ENCODE measurements around the gene NDUFA5.
"Not testable (repeated sequence)": the region's sequence is repeated elsewhere in the genome, so short reads cannot be mapped to it uniquely, and the experiment has no call there.

The NDUFA5 gene

DNA sequence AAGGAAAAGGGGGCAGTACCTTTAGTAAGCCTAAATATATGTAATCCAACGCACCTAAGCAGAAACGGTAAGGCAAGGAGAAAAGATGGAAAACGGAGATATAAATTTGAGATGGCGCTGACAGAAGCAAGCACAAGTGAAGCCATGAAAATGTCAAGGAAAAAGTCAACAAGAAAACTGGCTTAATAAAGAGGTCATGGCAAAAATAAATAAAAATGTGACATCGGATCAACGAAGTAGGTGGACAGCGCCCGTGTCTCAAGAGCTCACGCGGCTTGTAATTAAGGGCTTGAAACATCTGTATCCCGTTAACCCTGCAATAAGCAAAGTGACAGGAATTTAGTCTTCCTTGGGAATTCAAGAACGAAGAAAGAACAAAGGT is 611 bp downstream of the NDUFA5 start:
- DNase-seq (ENCODE audit: low read depth), result no peak

- no peak for DNase-seq (ENCODE audit: low read depth)
Measured at GRCh38 chr7:123555484-123555883, 2.1 kb downstream of the NDUFA5 start.

DNA sequence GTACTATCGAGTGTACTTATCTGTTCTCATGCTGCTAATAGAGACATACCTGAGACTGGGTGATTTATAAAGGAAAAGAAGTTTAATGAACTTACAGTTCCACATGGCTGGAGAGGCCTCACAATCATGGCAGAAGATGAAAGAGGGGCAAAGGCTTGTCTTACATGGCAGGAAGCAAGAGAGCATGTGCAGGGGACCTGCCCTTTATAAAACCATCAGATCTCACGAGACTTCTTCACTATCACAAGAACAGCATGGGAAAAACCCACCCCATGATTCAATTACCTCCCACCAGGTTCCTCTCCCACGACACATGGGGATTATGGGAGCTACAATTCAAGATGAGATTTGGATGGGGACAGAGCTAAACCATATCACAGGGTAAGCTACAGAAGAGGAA is 4.5 kb downstream of the NDUFA5 start:
- DNase-seq (ENCODE audit: low read depth), result no peak

DNA sequence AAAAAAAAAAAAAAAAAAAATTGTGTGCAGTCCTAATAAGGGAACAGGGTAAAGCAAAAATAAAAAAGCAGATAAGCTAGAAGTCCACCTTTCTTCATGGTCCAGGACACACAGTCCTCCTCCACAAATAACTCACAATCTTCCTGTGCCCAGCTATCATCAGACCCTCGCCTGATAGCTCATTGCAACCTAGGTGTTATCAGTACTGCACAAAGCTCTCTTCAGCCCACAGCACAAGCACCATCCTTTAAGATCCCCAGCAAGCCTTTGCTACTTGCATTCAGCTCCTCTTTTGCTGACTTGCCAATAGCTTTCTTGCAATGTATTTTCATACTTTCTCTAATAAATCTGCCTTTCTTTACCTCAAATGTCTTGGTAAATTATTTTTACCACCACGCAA is 5.0 kb downstream of the NDUFA5 start:
- no peak for DNase-seq (ENCODE audit: low read depth)

DNA sequence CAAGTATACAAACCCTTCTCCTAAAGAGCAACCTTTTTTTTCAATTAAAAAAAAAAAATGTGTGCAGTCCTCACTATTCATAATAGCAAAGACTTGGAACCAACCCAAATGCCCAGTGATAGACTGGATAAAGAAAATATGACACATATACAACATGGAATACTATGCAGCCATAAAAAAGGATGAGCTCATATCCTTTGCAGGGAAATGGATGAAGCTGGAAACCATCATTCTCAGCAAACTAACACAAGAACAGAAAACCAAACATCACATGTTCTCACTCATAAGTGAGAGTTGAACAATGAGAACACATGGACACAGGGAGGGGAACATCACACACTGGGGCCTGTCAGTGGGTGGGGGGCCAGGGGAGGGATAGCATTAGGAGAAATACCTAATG is 5.5 kb downstream of the NDUFA5 start:
- not testable (repeated sequence) for DNase-seq (ENCODE audit: low read depth)

DNA sequence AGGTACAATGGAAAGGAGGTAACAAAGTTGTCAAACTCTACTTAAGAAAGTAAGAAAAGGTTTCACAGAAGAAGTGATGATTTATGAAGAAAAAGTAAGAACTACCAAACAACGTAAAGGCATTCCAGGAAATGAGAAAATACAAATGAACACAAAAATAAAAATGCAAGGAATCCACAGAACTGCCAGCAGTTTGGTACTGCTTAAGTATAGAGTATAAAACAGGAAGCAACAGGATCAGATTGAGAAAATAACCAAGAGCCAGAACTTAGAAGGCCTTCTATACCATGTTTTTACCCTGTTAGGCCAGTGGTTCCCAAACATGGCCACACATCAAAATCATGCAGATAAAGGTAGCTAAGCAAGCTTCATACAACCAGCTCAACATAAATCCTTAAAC is 9.2 kb downstream of the NDUFA5 start:
- peak; percentile 33 for DNase-seq (ENCODE audit: low read depth)

- no peak for DNase-seq (ENCODE audit: low read depth)
Measured at GRCh38 chr7:123539871-123540270, 17.7 kb downstream of the NDUFA5 start.

DNA sequence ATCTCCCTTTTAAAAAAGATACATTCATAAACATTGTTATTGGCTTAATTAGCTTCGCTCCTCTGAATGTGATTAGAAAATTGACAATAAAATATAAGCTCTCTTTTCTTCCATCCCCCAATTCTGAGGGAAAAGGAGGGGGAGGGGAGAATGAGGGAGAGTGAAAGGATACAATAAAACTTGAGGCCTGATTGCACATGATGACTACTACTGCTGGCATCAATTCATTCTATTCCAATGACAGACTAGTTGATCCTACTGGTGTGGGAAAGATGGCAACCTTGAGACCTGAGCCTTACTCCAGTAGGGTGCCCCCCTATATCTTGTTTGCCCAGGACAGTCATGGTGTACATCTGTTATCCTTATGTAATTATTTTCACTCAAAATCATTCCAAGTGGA is 18.7 kb downstream of the NDUFA5 start:
- DNase-seq (ENCODE audit: low read depth), result peak; percentile 27

- DNase-seq (ENCODE audit: low read depth), result peak; percentile 96
Measured at GRCh38 chr7:123538189-123538714, 19.4 kb downstream of the NDUFA5 start.

- peak; percentile 46 for DNase-seq (ENCODE audit: low read depth)
Measured at GRCh38 chr7:123537026-123537642, 20.5 kb downstream of the NDUFA5 start.

DNA sequence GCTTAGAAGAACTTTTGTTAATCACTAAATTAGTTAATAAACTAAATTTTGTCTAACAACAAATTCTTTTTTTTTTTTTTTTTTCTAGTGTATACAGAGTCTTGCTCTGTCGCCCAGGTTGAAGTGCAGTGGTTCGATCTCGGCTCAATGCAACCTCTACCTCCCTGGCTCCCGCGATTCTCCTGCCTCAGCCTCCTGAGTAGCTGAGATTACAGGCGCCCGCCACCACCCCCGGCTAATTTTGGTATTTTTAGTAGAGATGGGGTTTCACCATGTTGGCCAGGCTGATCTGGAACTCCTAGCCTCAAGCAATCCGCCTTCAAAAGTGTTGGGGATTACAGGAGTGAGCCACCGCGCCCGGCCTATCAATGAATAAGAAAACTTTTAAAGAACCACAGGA is 22.1 kb downstream of the NDUFA5 start:
- DNase-seq (ENCODE audit: low read depth), result no peak

DNA sequence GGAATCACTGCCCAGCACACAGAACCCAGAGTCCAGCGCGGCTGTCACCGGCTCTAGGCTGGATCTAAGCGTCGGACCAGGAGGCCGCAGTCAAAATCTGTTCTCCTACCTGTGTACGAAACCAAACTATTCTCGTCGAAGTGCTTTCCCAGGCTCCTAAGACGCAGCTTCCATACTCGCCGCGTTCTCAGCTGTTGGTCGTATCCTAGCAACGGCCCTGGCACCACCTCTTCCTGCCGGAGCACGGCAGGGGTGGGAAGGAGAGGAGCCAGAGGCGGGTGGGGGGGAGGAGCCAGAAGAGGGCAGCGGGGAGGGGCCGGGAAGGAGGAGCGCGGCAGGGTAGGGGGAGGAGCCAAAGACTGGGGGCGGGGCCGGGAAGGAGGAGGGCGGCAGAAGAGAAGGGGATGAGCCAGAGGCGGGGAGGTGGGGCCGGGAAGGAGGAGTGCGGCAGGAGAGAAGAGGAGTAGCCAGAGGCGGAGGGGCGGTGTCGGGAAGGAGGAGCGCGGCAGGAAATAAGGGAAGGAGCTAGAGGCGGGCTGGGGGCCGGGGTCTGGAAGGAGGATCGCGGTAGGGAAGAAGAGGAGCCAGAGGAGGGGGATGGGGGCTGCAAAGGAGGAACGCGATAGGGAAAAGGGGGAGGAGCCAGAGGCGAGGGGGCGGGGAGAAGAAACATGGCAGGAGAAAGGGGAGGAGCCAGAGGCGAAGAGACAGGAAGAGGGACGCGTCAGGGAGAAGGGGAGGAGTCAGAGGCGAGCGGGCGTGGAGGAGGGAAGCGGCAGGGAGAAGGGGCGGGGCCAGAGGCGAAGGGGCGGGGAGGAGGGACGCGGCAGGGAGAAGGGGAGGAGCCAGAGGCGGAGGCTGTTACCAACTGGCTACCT is 23.0 kb downstream of the NDUFA5 start, which contains the start of gene IQUB:
Gene IQUB, minus strand, starts transcription at position 213 of the 878 bp plus-strand sequence. CDS start 22,255 bp downstream, outside the sequence.
- peak; percentile 95 for DNase-seq (ENCODE audit: low read depth)

DNA sequence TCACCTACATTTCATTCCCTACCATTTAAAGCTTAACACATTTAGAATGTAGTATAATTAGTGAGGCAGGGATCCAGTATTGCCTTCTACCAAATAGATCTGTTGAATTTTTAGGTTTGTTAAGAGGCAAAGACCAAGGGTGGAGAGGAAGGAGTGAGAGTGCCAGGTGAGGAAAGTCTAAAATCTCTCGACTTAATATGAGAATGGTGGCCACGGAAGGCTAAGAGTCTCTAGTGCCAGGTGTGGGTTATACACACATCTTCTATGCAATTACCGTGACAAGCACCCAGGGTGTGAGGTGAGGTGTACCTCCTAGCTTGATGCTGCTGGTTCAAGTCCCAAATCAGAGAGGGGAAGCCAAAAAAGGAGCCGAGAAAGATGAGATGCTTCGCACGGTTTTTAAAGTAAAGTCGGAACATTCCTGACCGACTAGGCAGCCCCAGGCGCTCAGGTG is 23.7 kb downstream of the NDUFA5 start:
- no peak for DNase-seq (ENCODE audit: low read depth)

GRCh38 chr7:123533553-123533917 is 24.1 kb downstream of the NDUFA5 start:
- no peak for DNase-seq (ENCODE audit: low read depth)

GRCh38 chr7:123532788-123533552 is 24.6 kb downstream of the NDUFA5 start:
- not testable (repeated sequence) for DNase-seq (ENCODE audit: low read depth)

DNA sequence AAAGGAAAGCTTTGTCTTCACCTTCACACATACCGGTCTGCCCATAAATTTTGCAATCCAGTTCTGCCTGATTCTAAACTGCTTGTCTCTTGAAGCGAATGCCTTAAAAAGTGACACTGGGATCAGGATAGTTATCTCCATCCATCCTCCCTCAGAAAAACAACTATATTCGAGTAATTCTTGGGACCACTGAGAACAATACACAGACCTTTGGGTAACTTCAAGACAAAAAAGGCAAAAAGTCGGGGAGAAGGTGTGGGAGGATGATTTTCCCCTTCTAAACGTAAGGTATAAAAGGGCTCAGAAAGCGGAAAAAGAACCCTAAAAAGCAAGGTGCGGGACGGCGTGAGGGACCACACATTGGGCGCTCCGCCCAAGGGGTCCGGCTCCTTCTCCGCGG is 25.3 kb downstream of the NDUFA5 start:
- DNase-seq (ENCODE audit: low read depth), result not testable (repeated sequence)

- not testable (repeated sequence) for DNase-seq (ENCODE audit: low read depth)
Measured at GRCh38 chr7:123530035-123530591, 27.5 kb downstream of the NDUFA5 start.

DNA sequence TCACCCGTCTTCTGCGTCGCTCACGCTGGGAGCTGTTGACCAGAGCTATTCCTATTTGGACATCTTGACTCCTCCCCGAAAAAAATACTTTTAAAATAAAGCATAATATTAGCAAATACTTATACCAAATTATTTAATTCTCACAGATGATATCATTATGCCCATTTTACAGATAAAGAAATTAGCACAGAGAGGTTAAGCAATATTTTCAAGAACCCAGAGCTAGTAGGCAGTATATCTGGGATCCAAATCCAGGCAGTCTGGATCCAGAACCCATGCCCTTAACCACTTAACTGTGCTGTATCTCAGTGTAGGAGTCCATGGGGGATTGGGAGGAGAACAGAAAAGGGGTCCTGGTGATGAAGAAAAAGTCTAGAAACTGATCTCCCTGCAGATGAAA is 29.4 kb downstream of the NDUFA5 start:
- DNase-seq (ENCODE audit: low read depth), result no peak

DNA sequence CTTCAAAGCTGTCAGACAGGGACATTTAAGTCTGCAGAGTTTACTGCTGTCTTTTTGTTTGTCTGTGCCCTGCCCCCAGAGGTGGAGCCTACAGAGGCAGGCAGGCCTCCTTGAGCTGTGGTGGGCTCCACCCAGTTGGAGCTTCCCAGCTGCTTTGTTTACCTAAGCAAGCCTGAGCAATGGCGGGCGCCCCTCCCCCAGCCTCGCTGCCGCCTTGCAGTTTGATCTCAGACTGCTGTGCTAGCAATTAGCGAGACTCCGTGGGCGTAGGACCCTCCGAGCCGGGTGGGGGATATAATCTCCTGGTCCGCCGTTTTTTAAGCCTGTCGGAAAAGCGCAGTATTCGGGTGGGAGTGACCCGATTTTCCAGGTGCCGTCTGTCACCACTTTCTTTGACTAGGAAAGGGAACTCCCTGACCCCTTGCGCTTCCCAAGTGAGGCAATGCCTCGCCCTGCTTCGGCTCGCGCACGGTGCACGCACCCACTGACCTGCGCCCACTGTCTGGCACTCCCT is 29.8 kb downstream of the NDUFA5 start:
- DNase-seq (ENCODE audit: low read depth), result not testable (repeated sequence)

DNA sequence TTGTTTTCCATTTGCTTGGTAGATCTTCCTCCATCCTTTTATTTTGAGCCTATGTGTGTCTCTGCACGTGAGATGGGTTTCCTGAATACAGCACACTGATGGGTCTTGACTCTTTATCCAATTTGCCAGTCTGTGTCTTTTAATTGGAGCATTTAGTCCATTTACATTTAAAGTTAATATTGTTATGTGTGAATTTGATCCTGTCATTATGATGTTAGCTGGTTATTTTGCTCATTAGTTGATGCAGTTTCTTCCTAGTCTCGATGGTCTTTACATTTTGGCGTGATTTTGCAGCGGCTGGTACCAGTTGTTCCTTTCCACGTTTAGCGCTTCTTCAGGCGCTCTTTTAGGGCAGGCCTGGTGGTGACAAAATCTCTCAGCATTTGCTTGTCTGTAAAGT is 31.1 kb downstream of the NDUFA5 start:
- DNase-seq (ENCODE audit: low read depth), result not testable (repeated sequence)

GRCh38 chr7:123522066-123522465 is 35.6 kb downstream of the NDUFA5 start:
- DNase-seq (ENCODE audit: low read depth), result no peak

DNA sequence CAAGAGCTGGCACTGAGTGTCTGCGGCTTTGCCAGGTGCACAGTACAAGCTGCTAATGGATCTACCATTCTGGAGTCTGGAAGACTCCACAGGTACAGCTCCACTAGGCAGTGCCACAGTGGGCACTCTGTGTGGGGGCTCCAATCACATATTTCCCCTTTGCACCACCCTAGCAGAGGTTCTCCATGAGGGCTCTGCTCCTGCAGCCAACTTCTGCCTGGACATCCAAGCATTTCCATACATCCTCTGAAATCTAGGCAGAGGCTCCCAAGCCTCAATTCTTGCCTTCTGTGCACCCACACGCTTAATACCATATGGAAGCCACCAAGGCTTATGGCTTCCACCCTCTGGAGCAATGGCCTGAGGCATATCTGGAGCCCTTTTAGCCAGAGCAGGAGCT is 52.4 kb downstream of the NDUFA5 start:
- DNase-seq (ENCODE audit: low read depth), result no peak

All from amniotic epithelial cell (primary cell).